HG03558 (cell line): ENCODE results near the gene SSC5D.

ENCODE experiments used
- ATAC-seq: cut with Tn5 transposase; IDR thresholded peaks from one replicate; pipeline ENCODE4 v1.9.1; 2021; ENCODE audit warnings: moderate number of reproducible peaks; ENCODE audit not compliant: unreplicated experiment; ENCODE audit errors: extremely low read depth

Gene SSC5D

DNA sequence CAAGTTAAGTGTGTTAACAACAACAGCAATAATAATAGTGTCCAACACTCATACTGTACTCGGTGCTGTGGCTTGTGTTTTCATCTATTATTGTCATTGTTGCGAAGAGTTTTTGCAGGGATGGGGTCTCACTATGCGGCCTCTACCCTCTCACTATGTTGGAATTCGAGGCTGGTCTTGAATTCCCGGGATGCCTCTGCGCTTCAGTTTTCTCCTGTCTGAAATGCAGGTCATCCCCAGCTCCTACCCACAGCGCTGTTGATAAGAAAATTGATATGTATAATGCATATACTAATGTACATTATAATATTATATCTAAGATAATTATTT, 62.0 kb downstream of the SSC5D start:
- no peak for ATAC-seq

DNA sequence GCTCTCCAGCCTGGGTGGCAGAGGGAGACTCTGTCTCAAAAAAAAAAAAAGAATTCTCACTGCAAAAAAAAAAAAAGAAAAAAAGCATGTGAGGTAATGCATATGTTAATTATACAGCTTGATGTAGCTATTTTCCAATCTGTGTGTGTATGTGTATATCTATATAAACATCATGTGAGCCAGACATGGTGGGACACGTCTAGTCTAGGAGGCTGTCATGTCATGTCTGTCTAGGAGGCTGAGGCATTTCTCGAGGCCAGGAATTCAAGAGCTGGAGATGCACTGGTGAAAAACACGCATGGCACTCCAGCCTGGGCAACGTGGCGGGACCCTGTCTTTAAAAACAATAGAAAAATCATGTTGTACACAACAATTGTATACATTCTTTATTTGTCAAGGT, 64.0 kb downstream of the SSC5D start:
- no peak for ATAC-seq

DNA sequence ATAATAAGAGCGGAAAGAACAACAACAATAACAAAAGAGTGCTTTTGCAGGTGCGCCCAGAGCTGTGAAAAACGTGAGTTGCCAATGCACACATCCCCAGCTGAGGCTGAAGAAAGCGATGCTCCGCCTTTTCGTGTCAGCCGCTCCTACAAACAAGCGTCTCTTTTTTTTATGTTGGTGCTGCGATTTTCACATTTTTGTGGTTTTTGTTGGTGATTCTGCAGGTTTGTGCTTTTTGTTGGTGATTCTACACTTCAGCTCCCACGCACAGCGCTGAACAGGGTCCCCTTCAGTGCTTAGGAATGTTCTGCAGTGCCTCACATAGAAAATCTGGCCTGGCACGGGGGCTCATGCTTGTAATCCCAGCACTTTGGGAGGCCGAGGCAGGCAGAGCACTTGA, 64.4 kb downstream of the SSC5D start:
- no peak for ATAC-seq

DNA sequence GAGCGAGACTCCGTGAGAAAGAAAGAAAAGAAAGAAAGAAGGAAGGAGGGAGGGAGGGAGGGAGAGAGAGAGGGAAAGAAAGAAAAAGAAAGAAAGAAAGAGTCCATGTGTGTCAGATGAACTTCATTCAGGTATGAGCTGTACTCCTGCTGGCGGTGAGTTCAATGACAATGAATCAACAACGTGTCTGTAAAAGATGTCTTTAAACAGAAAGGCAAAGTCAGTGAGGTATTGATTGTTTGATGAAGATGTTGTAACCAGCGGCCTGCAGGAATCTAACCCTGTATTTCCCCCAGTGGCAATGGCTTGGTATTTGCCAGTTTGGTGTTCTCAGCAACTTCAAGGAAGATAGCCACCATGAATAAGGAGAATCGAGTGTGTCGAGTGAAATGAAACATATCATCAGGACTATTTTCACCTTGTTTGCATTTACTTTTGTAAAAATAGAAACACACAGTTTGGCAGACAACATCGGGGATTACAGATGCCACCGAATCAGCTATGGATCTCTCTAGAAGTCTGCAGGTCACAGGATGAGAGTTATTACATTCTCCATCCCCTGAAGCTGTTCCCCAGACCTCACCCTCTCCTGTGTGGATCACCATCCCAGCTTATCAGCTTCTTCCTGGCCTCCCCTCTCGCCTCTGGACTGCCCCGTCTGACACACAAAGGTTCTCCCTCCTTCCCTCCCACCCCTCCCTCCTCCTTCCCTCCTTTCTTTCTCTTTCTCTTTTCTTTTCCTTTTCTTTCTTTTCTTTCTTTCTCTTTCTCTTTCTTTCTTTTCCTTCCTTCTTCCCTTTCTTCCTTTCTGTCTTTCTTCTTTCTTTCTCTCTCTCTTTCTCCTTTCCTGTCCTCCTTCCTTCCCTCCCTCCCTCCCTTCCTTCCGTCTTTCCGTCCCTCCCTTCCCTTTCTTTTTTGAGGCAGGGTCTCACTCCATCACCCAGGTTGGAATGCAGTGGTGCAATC, 65.3 kb downstream of the SSC5D start:
- no peak for ATAC-seq

DNA sequence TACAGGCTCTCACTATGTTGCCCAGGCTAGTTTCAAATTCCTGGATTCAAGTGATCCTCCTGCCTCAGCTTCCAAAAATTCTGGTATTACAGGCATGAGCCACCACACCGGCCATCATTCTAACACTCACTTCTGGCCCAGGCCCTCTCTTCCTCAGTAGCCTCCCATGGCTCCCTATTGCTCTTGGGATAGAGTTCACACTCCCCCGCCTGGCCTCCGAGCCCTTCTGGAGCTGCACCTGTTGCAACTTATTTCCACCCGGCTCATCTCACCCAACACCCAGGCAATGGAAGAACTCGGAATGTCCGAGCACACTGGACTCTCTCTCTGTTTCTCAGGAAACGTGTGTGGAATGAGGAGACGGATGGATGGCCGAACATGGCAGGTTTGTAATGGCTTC, 66.1 kb downstream of the SSC5D start:
- ATAC-seq: no peak

DNA sequence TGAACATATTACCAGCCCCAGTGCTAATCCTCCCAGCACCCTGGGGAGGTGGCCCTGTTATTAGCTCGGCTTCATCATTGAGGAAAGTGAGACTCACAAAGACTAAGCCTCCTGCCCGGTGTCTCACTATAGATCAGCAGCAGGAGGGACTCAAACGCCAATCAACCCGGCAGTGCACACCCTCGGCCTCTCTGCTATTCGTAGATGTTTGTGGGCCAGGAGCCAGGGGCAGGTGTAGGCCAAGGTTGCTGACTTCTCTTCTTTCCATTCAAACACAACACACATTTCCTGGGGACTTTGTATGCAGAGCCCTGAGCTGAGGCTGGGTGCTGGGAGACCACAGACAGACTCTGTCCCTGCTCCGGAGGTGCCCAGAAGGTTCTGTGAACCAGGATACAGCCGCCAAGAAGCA, 66.5 kb downstream of the SSC5D start:
- ATAC-seq: no peak

DNA sequence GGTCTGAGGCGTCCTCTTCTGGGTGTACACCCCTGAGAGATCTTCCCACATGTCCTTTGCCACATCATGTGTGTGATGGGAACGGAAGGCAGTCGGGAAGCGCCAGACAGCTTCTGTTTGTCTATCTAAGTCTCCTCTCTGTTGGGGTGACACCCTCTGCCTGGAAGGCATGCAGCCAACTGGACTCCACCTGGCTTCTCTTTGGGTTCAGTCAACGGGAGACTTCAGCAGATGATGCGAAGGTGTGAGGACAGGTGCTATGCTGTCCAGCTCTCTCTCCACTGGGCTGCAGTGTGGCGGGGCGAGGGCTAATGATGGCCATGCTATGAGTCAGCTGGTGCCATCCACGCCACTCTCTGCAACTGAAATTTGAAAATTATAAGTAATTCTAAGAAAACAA, 71.4 kb downstream of the SSC5D start:
- no peak for ATAC-seq

DNA sequence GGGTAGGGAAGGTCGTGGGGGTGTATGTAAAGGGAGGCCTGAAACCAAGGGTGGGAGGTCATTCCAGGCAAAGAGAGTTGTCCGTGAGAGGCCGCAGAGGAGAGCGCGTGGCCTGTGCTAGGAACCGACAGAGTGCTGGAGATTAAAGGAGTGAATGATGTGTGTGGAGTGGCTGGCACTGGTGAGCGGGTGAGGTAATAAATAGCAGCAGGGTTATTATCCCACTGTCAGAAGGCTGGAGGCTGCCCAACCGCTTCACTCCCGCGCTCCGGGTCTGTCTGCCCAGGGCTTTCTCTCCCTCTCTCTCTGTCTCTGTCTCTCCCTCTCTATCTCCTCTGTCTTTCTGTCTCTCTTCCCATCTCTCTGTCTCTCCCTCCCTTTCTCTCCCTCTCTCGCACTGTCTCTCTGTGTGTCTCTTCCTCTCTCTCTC, 75.0 kb downstream of the SSC5D start:
- no peak for ATAC-seq

DNA sequence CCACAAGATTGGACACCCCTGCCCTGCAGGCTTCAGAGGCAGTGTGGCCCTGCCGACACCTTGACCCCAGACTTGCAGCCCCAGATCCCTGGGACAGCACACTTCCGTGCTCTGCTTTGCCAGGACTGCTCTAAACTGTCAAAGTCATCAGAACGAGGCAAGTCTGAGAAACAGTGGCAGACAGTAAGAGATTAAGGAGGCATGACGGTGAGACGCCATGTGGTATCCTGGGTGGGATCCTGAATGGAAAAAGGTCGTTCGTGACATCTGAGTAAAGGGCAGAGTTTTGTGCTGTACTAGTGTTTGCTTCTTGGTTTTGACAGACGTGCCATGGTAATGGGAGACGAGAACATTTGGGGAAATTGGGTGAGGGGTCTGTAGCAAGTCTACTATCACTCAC, 78.6 kb downstream of the SSC5D start:
- ATAC-seq: no peak

DNA sequence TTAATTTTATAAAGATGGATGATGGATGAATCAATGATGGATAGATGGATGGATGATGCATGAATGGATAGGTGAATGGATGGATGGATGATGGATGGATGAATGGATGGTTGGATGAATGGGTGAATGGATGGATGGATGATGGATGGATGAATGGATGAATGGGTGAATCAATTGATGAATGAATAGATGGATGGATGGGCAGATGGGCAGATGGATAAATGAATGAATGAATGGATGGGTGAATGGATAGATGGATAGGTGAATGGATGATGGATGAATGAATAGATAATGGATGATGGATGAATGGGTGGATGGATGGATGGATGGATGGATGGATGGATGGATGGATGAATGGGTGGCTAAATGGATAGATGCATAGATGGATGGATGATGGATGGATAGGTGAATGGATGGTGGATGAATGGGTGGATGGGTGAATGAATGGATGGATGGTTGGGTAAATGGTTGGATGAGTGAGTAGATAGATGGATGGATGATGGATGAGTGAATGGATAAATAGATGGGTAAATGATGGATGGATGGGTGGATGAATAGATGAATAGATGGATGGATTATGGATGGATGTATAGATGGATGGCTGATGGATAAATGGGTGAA, 79.6 kb downstream of the SSC5D start:
- ATAC-seq: no peak
